HL-60 (cell line): ENCODE measurements around the gene JPT2.

Experiments used
- GABPA ChIP-seq: IDR thresholded peaks from 2 replicates; pipeline ENCODE4 v1.6.1; 2012; ENCODE audit warnings: low read depth
- POLR2AphosphoS5 ChIP-seq: IDR thresholded peaks from 2 replicates; pipeline ENCODE4 v1.6.1; 2012; ENCODE audit warnings: low read depth
- SPI1 ChIP-seq: IDR thresholded peaks from 2 replicates; pipeline ENCODE4 v1.6.1; 2012; ENCODE audit warnings: low read depth, mild to moderate bottlenecking, borderline replicate concordance
- TF ChIP-seq, protein P1 (sequence below): IDR thresholded peaks from one replicate; pipeline ENCODE4 v1.5.1; 2011; ENCODE audit warnings: low read length, control low read depth, inconsistent platforms; ENCODE audit not compliant: insufficient read depth
- TF ChIP-seq, protein P2 (sequence below): IDR thresholded peaks from 2 replicates; pipeline ENCODE4 v1.6.1; 2012; ENCODE audit warnings: low read depth; ENCODE audit not compliant: insufficient replicate concordance

DNA sequence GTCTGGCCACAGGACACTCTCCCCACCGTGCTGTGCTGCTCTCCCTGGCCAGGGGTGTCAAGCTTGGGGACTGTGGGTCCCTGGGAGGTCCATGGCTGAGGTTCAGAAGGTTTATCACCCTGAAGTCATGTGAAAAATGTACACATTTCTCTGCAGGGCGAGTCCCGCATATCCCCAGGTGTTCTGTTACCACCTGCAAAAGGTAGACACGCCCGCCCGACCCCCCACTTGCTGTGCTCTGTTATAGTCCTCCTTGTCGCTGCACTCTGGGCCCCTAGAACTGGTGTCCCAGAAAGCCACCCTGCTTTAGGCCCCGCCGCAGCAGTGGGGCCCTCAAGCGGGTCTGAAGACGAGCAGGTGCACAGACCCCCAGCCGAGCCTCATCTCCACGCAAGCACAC is 11.8 kb downstream of the JPT2 start:
- TF ChIP-seq, protein P1, sequence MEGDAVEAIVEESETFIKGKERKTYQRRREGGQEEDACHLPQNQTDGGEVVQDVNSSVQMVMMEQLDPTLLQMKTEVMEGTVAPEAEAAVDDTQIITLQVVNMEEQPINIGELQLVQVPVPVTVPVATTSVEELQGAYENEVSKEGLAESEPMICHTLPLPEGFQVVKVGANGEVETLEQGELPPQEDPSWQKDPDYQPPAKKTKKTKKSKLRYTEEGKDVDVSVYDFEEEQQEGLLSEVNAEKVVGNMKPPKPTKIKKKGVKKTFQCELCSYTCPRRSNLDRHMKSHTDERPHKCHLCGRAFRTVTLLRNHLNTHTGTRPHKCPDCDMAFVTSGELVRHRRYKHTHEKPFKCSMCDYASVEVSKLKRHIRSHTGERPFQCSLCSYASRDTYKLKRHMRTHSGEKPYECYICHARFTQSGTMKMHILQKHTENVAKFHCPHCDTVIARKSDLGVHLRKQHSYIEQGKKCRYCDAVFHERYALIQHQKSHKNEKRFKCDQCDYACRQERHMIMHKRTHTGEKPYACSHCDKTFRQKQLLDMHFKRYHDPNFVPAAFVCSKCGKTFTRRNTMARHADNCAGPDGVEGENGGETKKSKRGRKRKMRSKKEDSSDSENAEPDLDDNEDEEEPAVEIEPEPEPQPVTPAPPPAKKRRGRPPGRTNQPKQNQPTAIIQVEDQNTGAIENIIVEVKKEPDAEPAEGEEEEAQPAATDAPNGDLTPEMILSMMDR: no peak
- TF ChIP-seq POLR2AphosphoS5 (no peak), GABPA (no peak), SPI1 (no peak)
- TF ChIP-seq, protein P2, sequence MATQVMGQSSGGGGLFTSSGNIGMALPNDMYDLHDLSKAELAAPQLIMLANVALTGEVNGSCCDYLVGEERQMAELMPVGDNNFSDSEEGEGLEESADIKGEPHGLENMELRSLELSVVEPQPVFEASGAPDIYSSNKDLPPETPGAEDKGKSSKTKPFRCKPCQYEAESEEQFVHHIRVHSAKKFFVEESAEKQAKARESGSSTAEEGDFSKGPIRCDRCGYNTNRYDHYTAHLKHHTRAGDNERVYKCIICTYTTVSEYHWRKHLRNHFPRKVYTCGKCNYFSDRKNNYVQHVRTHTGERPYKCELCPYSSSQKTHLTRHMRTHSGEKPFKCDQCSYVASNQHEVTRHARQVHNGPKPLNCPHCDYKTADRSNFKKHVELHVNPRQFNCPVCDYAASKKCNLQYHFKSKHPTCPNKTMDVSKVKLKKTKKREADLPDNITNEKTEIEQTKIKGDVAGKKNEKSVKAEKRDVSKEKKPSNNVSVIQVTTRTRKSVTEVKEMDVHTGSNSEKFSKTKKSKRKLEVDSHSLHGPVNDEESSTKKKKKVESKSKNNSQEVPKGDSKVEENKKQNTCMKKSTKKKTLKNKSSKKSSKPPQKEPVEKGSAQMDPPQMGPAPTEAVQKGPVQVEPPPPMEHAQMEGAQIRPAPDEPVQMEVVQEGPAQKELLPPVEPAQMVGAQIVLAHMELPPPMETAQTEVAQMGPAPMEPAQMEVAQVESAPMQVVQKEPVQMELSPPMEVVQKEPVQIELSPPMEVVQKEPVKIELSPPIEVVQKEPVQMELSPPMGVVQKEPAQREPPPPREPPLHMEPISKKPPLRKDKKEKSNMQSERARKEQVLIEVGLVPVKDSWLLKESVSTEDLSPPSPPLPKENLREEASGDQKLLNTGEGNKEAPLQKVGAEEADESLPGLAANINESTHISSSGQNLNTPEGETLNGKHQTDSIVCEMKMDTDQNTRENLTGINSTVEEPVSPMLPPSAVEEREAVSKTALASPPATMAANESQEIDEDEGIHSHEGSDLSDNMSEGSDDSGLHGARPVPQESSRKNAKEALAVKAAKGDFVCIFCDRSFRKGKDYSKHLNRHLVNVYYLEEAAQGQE: no peak
